ENCODE data around the gene TTC32.

TTC32 gene

GRCh38 chr2:19851116-19851695 lies 50.6 kb downstream of the TTC32 start:
- DNase-seq (ENCODE audit: low read depth, low spot score), result peak; percentile 25
- Histone ChIP-seq H3K27me3 (ENCODE audit: control insufficient read depth, insufficient read depth, low read length) (no peaks in the 10 kb centered on the region), H3K27ac (ENCODE audit: low read length) (no peak overlapping the region), H3K4me3 (ENCODE audit: low read length) (no peak overlapping the region), H3K36me3 (ENCODE audit: control insufficient read depth, insufficient read depth, low read length) (no peaks in the 10 kb centered on the region), H3K9me3 (ENCODE audit: control insufficient read depth, insufficient read depth, low read length) (no peaks in the 10 kb centered on the region), H3K4me1 (ENCODE audit: control insufficient read depth, insufficient read depth, low read length) (peaks cover 2% of the 10 kb centered on the region; the same call in 1 of the 2 replicates)
- no CpG with 5 or more reads among the region's 7 CpGs for WGBS (ENCODE audit: insufficient coverage, insufficient read length)

- Histone ChIP-seq H3K36me3 (ENCODE audit: control insufficient read depth, insufficient read depth, low read length) (no peaks in the 10 kb centered on the region), H3K27me3 (ENCODE audit: control insufficient read depth, insufficient read depth, low read length) (no peaks in the 10 kb centered on the region), H3K9me3 (ENCODE audit: control insufficient read depth, insufficient read depth, low read length) (no peaks in the 10 kb centered on the region), H3K4me3 (ENCODE audit: low read length) (no peak overlapping the region), H3K4me1 (ENCODE audit: control insufficient read depth, insufficient read depth, low read length) (peaks cover 2% of the 10 kb centered on the region; the same call in 1 of the 2 replicates), H3K27ac (ENCODE audit: low read length) (no peak overlapping the region)
- no CpG with 5 or more reads among the region's 14 CpGs for WGBS (ENCODE audit: insufficient coverage, insufficient read length)
- no peak for DNase-seq (ENCODE audit: low read depth, low spot score)
These were observed 51.4 kb downstream of the TTC32 start for GRCh38 chr2:19850056-19851050.

- no peaks in the 10 kb centered on the region for H3K9me3 ChIP-seq (ENCODE audit: control insufficient read depth, insufficient read depth, low read length)
- H3K36me3 ChIP-seq (ENCODE audit: control insufficient read depth, insufficient read depth, low read length), result no peaks in the 10 kb centered on the region
- no peak overlapping the region for H3K4me3 ChIP-seq (ENCODE audit: low read length)
- DNase-seq (ENCODE audit: low read depth, low spot score), result no peak
- H3K27me3 ChIP-seq (ENCODE audit: control insufficient read depth, insufficient read depth, low read length), result no peaks in the 10 kb centered on the region
- peaks cover 2% of the 10 kb centered on the region; the same call in 1 of the 2 replicates for H3K4me1 ChIP-seq (ENCODE audit: control insufficient read depth, insufficient read depth, low read length)
- no CpG with 5 or more reads among the region's 5 CpGs for WGBS (ENCODE audit: insufficient coverage, insufficient read length)
- no peak overlapping the region for H3K27ac ChIP-seq (ENCODE audit: low read length)
These were observed 52.8 kb downstream of the TTC32 start for GRCh38 chr2:19848952-19849351.

GRCh38 chr2:19848029-19848750 lies 53.6 kb downstream of the TTC32 start:
- Histone ChIP-seq H3K4me1 (ENCODE audit: control insufficient read depth, insufficient read depth, low read length) (peaks cover 2% of the 10 kb centered on the region; the same call in 1 of the 2 replicates), H3K9me3 (ENCODE audit: control insufficient read depth, insufficient read depth, low read length) (no peaks in the 10 kb centered on the region), H3K36me3 (ENCODE audit: control insufficient read depth, insufficient read depth, low read length) (no peaks in the 10 kb centered on the region), H3K27ac (ENCODE audit: low read length) (no peak overlapping the region), H3K4me3 (ENCODE audit: low read length) (no peak overlapping the region), H3K27me3 (ENCODE audit: control insufficient read depth, insufficient read depth, low read length) (no peaks in the 10 kb centered on the region)
- WGBS (ENCODE audit: insufficient coverage, insufficient read length), result no CpG with 5 or more reads among the region's 11 CpGs
- no peak for DNase-seq (ENCODE audit: low read depth, low spot score)

GRCh38 chr2:19847486-19847885 lies 54.3 kb downstream of the TTC32 start:
- DNase-seq (ENCODE audit: low read depth, low spot score), result no peak
- Histone ChIP-seq H3K27ac (ENCODE audit: low read length) (no peak overlapping the region), H3K27me3 (ENCODE audit: control insufficient read depth, insufficient read depth, low read length) (no peaks in the 10 kb centered on the region), H3K4me1 (ENCODE audit: control insufficient read depth, insufficient read depth, low read length) (peaks cover 2% of the 10 kb centered on the region; the same call in 1 of the 2 replicates), H3K4me3 (ENCODE audit: low read length) (no peak overlapping the region), H3K36me3 (ENCODE audit: control insufficient read depth, insufficient read depth, low read length) (no peaks in the 10 kb centered on the region), H3K9me3 (ENCODE audit: control insufficient read depth, insufficient read depth, low read length) (no peaks in the 10 kb centered on the region)
- WGBS (ENCODE audit: insufficient coverage, insufficient read length), result no CpG with 5 or more reads among the region's 4 CpGs
